WI38 (cell line): ENCODE data around the gene ULBP3.
A peak's percentile ranks its signal among the peaks of the same experiment; 100 is the strongest.

Source experiments
- H3K4me3 ChIP-seq: 2 replicates; pipeline ENCODE4 v1.5.1; 2011; ENCODE audit warnings: low read depth, mild to moderate bottlenecking, control low read depth, low read length
- TF ChIP-seq, protein P1 (sequence below): IDR thresholded peaks from 2 replicates; pipeline ENCODE4 v1.5.1; 2012; ENCODE audit warnings: low read depth, mild to moderate bottlenecking, control low read depth, low read length

ULBP3 gene

DNA sequence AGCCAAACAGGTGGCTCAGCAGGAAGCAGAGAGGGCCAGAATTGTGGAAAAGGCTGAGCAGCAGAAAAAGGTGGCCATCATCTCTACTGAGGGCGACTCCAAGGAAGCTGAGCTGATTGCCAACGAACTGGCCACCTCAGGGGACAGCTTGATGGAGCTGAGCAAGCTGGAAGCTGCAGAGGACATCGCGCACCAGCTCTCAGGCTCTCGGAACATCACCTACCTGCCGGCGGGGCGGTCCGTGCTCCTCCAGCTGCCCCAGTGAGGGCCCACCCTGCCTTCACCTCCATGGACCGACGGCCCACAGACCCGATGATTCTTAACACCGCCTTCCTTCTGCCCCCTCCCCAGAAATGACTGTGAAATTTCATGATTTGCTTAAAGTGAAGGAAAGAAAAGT is 25.8 kb downstream of the ULBP3 start:
- TF ChIP-seq, protein P1, sequence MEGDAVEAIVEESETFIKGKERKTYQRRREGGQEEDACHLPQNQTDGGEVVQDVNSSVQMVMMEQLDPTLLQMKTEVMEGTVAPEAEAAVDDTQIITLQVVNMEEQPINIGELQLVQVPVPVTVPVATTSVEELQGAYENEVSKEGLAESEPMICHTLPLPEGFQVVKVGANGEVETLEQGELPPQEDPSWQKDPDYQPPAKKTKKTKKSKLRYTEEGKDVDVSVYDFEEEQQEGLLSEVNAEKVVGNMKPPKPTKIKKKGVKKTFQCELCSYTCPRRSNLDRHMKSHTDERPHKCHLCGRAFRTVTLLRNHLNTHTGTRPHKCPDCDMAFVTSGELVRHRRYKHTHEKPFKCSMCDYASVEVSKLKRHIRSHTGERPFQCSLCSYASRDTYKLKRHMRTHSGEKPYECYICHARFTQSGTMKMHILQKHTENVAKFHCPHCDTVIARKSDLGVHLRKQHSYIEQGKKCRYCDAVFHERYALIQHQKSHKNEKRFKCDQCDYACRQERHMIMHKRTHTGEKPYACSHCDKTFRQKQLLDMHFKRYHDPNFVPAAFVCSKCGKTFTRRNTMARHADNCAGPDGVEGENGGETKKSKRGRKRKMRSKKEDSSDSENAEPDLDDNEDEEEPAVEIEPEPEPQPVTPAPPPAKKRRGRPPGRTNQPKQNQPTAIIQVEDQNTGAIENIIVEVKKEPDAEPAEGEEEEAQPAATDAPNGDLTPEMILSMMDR, result no peak
- no peak overlapping the region for H3K4me3 ChIP-seq

DNA sequence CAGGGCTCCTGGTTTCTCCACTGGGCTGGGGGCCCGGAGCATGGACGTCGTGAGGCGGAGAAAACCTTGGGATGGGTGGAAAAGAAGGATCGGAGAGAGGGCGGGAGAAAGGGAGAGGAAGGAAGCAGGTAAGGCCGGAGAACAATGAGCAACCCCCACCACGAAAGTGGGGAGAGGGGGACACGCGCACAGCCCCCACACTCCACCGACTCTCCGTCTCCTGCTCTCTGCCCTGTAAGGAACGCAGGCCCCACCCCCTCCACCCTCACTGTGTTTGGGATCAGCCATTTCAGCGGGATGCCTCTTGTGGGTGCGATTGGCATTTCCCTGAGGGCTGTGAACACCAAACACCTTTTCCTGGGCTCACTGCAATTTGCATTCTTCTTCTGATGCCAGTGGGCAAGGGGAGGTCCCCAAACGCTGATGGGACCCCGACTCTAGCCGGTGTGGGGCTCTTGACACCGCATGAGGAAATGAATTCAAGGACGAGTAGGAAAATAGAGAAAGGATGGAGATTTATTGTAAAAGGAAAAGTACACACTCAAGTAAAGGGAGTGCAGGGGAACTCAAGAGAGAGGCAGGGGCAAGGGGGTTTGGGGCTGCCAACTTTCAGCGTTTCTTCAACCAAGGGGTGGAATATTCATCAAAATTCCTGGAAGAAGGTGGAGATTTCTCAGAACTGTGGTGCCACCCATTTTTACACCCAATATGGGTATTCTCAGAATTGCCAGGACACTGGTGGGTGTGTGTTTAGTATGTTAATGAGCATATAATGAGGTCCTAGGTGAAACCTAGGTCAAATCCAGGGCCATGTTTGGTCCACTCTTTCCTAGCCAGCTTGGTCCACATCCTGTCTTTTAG is 30.5 kb downstream of the ULBP3 start:
- TF ChIP-seq, protein P1, result no peak
- no peak overlapping the region for H3K4me3 ChIP-seq

DNA sequence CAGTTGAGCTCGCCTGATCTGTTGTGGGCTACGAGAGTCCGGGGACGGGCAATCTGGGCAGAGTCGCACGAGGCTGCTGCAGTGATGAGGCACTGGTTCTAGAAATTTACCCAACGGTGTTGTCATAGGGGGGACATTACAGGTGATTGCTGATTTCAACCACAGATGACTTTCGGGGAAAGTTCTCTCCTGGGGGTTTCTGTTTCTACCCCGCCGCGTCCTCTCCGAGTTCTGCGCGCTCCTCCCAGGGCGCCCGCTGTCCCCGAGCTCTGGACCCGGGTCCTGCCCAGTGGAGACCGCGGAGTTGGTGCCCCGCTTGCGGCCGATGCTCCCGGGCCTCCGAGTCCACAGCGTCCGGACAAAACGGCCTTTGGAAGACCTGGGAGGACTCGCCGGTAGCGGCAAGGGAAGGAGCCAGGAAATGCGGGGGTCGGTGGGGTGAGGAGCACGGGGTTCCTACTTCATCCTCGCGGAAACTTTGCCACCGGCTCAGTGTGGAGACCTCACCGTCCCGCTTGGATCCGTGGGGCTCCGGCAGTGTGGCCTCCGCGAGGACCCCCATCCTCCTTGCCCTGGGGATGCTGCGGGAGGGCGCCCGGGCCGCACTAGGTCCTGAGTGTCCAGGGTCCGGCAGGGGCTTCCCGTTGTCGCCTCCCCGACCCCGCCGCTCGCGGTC is 31.3 kb downstream of the ULBP3 start:
- TF ChIP-seq, protein P1, result no peak
- 0 out of 2 replicates have a peak overlapping the region, but pooled peaks have one; percentile 10 for H3K4me3 ChIP-seq

DNA sequence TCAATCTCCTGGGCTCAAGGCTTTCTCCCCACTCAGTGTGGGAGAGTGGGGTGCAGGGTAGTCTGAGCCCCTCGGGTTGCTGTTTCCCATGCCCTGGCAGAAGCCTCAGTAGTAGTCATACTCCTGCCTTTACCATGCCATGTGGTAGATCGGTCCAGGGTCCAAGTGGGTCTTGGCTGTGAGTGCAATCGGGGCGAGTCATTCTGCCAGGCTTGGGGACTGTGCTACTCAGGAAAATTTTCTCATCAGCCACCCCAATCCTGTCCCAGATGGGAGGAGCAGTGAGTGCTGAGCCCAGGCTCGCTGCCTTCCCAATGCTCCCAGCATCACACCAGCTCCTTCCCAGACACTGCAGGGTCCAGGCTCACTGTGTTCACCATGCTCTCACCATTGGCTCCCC is 32.8 kb downstream of the ULBP3 start:
- no peak overlapping the region for H3K4me3 ChIP-seq
- TF ChIP-seq, protein P1, result no peak

DNA sequence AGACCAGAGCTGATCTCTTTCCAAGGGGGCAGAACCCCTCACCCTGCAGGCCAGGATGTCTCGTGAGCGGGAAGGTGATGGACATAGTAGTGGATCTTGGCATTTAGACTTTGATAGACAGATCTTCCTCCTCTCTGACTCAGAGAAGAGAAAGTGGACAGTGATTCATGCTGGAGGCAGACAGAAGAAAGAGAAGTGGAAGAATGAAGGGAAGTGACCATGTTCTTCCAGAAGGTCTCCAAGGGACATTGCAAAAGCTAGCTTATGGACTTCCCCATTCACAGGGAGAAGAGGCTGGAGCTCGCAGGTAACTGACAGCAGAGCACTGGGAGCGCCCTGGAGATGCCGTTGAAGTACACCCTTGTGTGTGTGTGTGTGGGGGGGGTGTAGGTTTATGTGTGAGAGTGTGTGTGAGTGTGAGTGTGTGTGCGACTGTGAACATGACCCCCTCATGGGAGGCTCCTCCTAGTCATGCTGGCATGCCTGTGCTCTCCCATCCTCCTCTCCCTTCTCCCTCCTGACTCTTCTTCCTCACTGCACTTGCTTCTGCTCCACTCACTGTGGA is 35.6 kb downstream of the ULBP3 start:
- no peak overlapping the region for H3K4me3 ChIP-seq

DNA sequence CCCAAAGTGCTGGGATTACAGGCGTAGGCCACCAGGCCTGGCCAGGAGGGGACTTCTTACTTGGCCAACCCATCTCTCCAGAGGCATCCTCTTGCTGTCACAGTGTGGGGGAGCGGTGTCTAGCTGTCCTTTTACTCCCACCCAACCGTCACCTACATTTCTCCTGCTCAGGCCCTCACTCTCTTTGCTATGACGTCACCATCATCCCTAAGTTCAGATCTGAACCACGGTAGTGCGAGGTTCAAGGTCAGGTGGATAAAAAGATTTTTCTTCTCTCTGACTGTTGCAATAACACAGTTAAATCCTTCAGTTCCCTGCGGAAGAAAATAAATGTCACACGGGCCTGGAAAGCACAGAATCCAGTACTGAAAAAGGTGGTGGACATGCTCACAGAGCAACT is 36.3 kb downstream of the ULBP3 start:
- no peak overlapping the region for H3K4me3 ChIP-seq

More for the DNA sequence above, 35.6 kb downstream of the ULBP3 start:
- TF ChIP-seq, protein P1, result no peak

More for the DNA sequence above, 36.3 kb downstream of the ULBP3 start:
- TF ChIP-seq, protein P1, result no peak
